ENCODE measurements around the gene ZNF385B.
A peak's percentile ranks its signal among the peaks of the same experiment; 100 is the strongest.
"Not testable (repeated sequence)": the region's sequence is repeated elsewhere in the genome, so short reads cannot be mapped to it uniquely, and the experiment has no call there.

Gene ZNF385B

GRCh38 chr2:179467960-179468359 is 393.5 kb downstream of the ZNF385B start:
- no peak overlapping the region for H3K4me3 ChIP-seq (ENCODE audit: low read depth, low read length)
- no peak for DNase-seq (ENCODE audit: low read depth)
- TF ChIP-seq, protein P1, sequence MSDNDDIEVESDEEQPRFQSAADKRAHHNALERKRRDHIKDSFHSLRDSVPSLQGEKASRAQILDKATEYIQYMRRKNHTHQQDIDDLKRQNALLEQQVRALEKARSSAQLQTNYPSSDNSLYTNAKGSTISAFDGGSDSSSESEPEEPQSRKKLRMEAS (IDR thresholded peaks at IDR 0.05; ENCODE audit: low read depth, low read length): no peak
- TF ChIP-seq POLR2A (IDR thresholded peaks at IDR 0.05; ENCODE audit: extremely low read depth, insufficient read length) (no peak), CTCF (IDR thresholded peaks at IDR 0.05; ENCODE audit: low read depth, low read length) (no peak), MYC (IDR thresholded peaks at IDR 0.05; ENCODE audit: low read depth, low read length) (no peak)

DNA sequence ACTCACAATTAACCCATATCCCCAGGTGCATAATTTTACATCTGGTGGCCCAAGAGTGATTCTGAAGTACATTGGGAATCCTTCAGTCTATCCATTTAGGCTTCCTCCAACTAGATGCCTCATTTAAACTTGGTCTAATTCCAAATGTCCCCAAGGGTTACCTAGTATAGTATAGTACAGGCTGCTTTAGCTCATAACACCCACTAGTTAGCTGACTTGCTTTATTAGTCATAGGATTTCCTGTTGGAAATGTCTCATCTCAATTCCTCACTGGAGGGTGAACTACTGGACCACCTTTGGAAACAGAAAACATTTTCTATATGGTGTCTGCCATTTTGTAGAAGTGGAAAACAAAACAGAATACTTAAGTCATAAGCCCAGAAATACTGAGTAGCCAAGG is 394.3 kb downstream of the ZNF385B start:
- TF ChIP-seq, protein P1 (IDR thresholded peaks at IDR 0.05; ENCODE audit: low read depth, low read length): no peak
- TF ChIP-seq POLR2A (IDR thresholded peaks at IDR 0.05; ENCODE audit: extremely low read depth, insufficient read length) (no peak), MYC (IDR thresholded peaks at IDR 0.05; ENCODE audit: low read depth, low read length) (no peak), CTCF (IDR thresholded peaks at IDR 0.05; ENCODE audit: low read depth, low read length) (no peak)
- H3K4me3 ChIP-seq (ENCODE audit: low read depth, low read length): no peak overlapping the region
- no peak for DNase-seq (ENCODE audit: low read depth)

GRCh38 chr2:179461420-179461819 is 400.0 kb downstream of the ZNF385B start:
- H3K4me3 ChIP-seq (ENCODE audit: low read depth, low read length): no peak overlapping the region
- TF ChIP-seq MYC (IDR thresholded peaks at IDR 0.05; ENCODE audit: low read depth, low read length) (no peak), POLR2A (IDR thresholded peaks at IDR 0.05; ENCODE audit: extremely low read depth, insufficient read length) (no peak), CTCF (IDR thresholded peaks at IDR 0.05; ENCODE audit: low read depth, low read length) (no peak)
- TF ChIP-seq, protein P1 (IDR thresholded peaks at IDR 0.05; ENCODE audit: low read depth, low read length): no peak
- no peak for DNase-seq (ENCODE audit: low read depth)

GRCh38 chr2:179460181-179460929 is 401.1 kb downstream of the ZNF385B start:
- TF ChIP-seq MYC (IDR thresholded peaks at IDR 0.05; ENCODE audit: low read depth, low read length) (no peak), CTCF (IDR thresholded peaks at IDR 0.05; ENCODE audit: low read depth, low read length) (no peak), POLR2A (IDR thresholded peaks at IDR 0.05; ENCODE audit: extremely low read depth, insufficient read length) (no peak)
- TF ChIP-seq, protein P1 (IDR thresholded peaks at IDR 0.05; ENCODE audit: low read depth, low read length): no peak
- H3K4me3 ChIP-seq (ENCODE audit: low read depth, low read length): no peak overlapping the region
- peak; percentile 4 for DNase-seq (ENCODE audit: low read depth)

DNA sequence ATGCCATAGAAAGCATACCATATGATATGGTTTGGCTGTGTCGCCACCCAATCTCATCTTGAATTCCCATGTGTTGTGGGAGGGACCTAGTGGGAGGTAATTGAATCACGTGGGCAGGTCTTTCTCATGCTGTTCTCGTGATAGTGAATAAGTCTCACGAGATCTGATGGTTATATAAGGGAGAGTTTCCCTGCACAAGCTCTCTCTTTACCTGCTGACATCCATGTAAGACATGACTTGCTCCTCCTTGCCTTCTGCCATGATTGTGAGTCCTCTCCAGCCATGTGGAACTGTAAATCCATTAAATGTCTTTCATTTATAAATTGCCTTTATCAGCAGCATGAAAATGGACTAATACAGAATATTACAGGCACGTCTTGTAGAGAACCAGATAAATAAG is 403.3 kb downstream of the ZNF385B start:
- DNase-seq (ENCODE audit: low read depth); H3K4me3 ChIP-seq (ENCODE audit: low read depth, low read length): not testable (repeated sequence)

GRCh38 chr2:179455824-179456223 is 405.6 kb downstream of the ZNF385B start:
- TF ChIP-seq MYC (IDR thresholded peaks at IDR 0.05; ENCODE audit: low read depth, low read length): no peak
- TF ChIP-seq, protein P1 (IDR thresholded peaks at IDR 0.05; ENCODE audit: low read depth, low read length): no peak
- TF ChIP-seq CTCF (IDR thresholded peaks at IDR 0.05; ENCODE audit: low read depth, low read length): no peak
- TF ChIP-seq POLR2A (IDR thresholded peaks at IDR 0.05; ENCODE audit: extremely low read depth, insufficient read length): no peak
- no peak for DNase-seq (ENCODE audit: low read depth)

More at GRCh38 chr2:179455824-179456223, 405.6 kb downstream of the ZNF385B start:
- H3K4me3 ChIP-seq (ENCODE audit: low read depth, low read length): no peak overlapping the region

Measured in NB4 (cell line).